22Rv1 (cell line): ENCODE data around the gene SOD3.

ENCODE experiments used
- H3K27ac ChIP-seq: fragments of 450-650 bp; 2 replicates; pipeline ENCODE4 v1.5.1; 2017
- ZFX ChIP-seq: fragments of 450-650 bp; IDR thresholded peaks from 2 replicates; pipeline ENCODE4 v1.6.1; 2017; ENCODE audit warnings: antibody characterized with exemption, borderline replicate concordance
- TF ChIP-seq, protein P1 (sequence below): fragments of 450-650 bp; IDR thresholded peaks from 2 replicates; pipeline ENCODE4 v1.5.1; 2017; ENCODE audit warnings: mild to moderate bottlenecking

Gene SOD3

DNA sequence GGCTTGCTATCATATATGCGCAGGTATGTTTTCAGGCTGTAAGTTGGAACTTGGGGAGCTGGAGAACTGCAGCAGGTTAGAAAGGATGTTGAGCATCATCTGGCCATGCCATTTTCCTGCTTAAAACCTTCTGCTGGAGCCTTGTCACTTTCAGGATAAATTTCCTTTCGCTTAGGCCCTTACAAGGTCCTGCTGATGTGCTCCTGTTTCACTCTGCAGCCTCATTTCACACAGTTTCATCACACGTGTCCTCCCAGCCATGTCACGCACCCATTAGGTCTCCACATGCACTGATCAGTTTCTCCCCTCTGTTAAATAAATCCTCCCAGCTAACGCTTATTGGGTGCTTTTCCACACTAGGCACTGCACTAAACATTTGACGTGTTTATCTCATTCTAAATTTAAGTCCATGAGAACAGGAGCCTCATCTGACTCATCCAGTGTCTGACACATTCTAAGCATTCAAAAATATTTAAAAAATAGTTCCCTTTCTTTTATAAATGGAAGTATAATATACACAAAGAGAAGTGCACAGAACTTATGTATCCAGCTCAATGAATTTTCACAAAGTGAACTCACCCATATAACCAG is 14.5 kb downstream of the SOD3 start:
- TF ChIP-seq, protein P1, sequence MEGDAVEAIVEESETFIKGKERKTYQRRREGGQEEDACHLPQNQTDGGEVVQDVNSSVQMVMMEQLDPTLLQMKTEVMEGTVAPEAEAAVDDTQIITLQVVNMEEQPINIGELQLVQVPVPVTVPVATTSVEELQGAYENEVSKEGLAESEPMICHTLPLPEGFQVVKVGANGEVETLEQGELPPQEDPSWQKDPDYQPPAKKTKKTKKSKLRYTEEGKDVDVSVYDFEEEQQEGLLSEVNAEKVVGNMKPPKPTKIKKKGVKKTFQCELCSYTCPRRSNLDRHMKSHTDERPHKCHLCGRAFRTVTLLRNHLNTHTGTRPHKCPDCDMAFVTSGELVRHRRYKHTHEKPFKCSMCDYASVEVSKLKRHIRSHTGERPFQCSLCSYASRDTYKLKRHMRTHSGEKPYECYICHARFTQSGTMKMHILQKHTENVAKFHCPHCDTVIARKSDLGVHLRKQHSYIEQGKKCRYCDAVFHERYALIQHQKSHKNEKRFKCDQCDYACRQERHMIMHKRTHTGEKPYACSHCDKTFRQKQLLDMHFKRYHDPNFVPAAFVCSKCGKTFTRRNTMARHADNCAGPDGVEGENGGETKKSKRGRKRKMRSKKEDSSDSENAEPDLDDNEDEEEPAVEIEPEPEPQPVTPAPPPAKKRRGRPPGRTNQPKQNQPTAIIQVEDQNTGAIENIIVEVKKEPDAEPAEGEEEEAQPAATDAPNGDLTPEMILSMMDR = no peak
- TF ChIP-seq ZFX = no peak
- no peak overlapping the region for H3K27ac ChIP-seq

DNA sequence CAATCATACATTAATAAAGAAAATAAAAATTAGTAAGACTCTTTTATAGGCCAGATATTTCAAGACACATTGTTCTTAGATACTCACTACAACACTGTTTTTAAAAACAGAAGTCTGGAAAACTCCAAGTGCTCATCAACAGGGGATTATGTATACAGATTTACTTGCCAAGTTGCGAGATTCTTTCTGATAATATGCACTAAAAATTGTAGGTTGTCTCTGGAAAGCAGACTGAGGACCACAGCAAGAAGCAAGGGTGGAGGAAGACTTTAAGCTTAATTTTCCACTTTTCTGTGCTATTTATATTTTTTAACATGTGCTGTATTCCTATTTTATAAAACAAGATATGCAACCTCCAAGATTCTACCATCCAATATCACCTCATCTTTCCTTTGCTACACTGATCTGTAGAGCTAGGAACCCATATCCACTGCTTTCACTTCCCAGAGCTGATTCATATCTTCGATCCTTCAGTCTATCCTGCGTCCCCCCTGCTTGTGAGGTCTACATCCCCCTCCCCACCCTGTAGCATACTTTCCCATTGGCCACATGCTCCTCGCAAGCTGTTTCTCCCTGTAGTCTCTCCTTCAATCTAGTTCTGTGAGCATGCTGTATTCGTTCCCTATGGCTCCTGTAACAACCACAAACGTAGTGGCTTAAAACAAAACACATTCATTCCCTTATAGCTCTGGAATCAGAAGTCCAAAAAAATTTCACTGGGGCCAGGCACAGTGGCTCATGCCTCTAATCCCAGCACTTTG is 15.7 kb downstream of the SOD3 start:
- no peak for TF ChIP-seq ZFX
- TF ChIP-seq, protein P1 = no peak

DNA sequence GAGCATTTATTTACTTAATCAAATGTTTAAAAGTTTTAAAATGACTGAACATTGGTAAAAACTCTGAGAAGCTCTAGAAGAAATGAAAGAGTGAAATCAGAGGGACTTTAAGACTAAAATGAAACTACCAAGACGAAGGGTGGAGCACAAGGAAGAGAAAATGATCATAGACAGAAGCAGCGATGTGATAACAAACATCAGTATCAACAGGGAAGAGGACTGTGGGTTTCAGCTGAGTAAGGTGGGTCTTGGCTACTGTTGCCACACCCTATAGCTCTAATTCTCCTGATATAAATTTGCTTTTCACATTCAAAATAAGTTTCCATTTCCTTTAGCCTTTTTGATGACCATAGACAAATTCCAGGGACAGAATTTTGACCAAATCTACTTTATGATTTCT is 18.4 kb downstream of the SOD3 start:
- TF ChIP-seq, protein P1 = no peak
- TF ChIP-seq ZFX = no peak
- no peak overlapping the region for H3K27ac ChIP-seq

More for the DNA sequence above, 15.7 kb downstream of the SOD3 start:
- H3K27ac ChIP-seq = no peak overlapping the region

DNA sequence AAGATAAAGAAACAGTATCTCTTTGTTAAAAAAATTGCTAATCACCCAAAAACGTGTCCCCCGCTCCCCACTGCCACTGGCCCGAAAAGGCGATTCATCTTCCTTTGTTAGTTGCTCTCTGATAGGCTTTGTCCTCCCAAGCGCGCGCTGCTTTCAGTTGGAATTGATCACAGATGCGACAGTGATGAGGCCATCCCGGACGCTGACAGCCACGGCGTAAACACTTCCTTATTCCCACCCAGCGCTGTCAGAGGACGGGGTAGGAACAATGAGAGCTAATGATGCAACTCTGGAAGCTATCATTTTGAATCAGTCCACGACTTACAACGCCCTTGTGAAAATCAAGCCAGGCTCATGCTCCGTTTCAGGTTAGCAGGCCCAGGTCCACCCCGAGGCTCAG is 21.4 kb downstream of the SOD3 start:
- no peak overlapping the region for H3K27ac ChIP-seq
- TF ChIP-seq, protein P1 = no peak
- TF ChIP-seq ZFX = no peak

DNA sequence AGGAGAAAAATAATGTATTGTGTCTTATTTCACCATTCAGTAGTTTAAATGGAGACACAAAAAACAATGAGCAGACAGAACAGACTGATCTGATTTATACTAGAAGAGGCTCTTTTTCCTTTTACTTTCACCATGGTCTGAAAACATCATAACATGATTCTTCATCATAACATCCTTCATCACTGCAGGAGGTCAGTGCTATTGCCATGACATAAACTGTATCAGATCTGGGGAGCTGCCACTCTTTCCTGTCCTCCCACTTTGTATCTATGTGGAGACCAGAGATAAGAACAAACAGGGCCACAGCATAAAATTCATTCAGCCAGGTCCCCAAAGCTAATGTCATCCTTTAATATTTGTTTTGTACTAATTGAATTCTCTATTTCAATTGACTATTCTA is 25.2 kb downstream of the SOD3 start:
- H3K27ac ChIP-seq = no peak overlapping the region
- TF ChIP-seq, protein P1 = no peak
- TF ChIP-seq ZFX = no peak

DNA sequence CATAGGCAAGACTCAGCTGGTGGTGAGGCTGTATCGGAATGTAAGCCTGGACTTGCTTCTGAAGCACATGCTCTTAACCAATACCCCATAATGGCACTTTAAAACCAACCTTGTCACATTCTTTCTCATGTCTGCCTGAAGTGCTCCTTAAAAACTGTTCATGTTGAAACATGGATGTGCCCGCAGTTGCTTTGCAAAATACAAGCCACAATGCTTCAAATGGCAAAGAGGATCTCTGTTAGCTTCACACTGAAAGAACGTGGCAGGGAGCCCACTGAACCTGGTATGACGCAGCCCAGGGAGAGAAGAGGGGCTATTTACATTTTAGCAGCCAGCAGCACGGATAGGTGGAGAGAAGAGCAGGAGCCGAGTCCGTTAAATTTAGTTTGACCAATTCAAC is 29.3 kb downstream of the SOD3 start:
- H3K27ac ChIP-seq = no peak overlapping the region
- TF ChIP-seq ZFX = no peak
- TF ChIP-seq, protein P1 = no peak

DNA sequence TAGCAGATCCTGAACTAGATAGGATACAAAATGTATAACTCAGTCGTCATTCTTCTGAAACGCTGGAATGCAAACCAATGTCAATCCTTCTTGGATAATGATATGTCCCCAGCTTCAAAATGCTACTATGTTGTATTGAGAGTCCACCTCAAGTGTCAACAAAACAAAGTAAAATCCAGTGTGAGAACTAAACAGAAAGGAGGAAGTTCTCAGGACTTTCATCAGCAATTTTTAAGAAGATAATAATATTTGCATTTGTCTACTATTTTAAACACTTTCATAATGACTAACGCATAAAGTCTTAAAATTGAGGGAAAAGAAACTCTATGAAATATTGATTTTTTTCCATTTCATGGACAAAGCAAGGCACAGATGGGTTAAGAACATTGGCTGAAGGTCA is 36.3 kb downstream of the SOD3 start:
- no peak overlapping the region for H3K27ac ChIP-seq
- TF ChIP-seq, protein P1 = no peak
- TF ChIP-seq ZFX = no peak
